ENCODE data around the gene MESP2. TPM values are rescaled to one million over a fixed set of nuclear protein-coding genes. Genes with fewer than 3 reads are reported as not detected.

The MESP2 gene
- total and polyA plus RNA-seq, 2 of the 13 experiments (the other 11 are each of a cell fraction or from before 2014, with no cell fraction given): not detected

GRCh38 chr15:89812011-89812846, 36.1 kb downstream of the MESP2 start (continued):
- no peak for TF ChIP-seq RORA (CRISPR knock-in tag; IDR thresholded peaks at IDR 0.05)
- TF ChIP-seq FOXM1 (CRISPR knock-in tag; IDR thresholded peaks at IDR 0.05): no peak
- peak; percentile 18; the same call in 1 of the 2 replicates for TF ChIP-seq SPEN (CRISPR knock-in tag; IDR thresholded peaks at IDR 0.05; ENCODE audit: low read depth)
- no peak for TF ChIP-seq HOXA9 (CRISPR knock-in tag; IDR thresholded peaks at IDR 0.05; ENCODE audit: borderline replicate concordance)
- no peak for TF ChIP-seq RFX3 (CRISPR knock-in tag; IDR thresholded peaks at IDR 0.05)
- peak; percentile 33; the same call in 1 of the 2 replicates for TF ChIP-seq KDM2A (CRISPR knock-in tag; IDR thresholded peaks at IDR 0.05; ENCODE audit: borderline replicate concordance, low read depth)
- TF ChIP-seq ZNF572 (CRISPR knock-in tag; IDR thresholded peaks at IDR 0.05): no peak
- peak; percentile 24; the same call in 1 of the 2 replicates for TF ChIP-seq PHF8 (CRISPR knock-in tag; IDR thresholded peaks at IDR 0.05)
- no peak for TF ChIP-seq PLRG1 (conservative IDR thresholded peaks at IDR 0.05)
- no peak for TF ChIP-seq DMAP1 (CRISPR knock-in tag; IDR thresholded peaks at IDR 0.05)
- TF ChIP-seq ZNF281 (CRISPR knock-in tag; IDR thresholded peaks at IDR 0.05; ENCODE audit: borderline replicate concordance): no peak
- TF ChIP-seq CEBPG (CRISPR knock-in tag; IDR thresholded peaks at IDR 0.05): no peak
- peak; percentile 52; the same call in 1 of the 2 replicates for TF ChIP-seq KLF12 (CRISPR knock-in tag; IDR thresholded peaks at IDR 0.05; ENCODE audit: borderline replicate concordance)
- no peak for TF ChIP-seq HNF1A (IDR thresholded peaks at IDR 0.05; ENCODE audit: low read depth)
- no peak for TF ChIP-seq HNF1A (CRISPR knock-in tag; IDR thresholded peaks at IDR 0.05; ENCODE audit: borderline replicate concordance)
- TF ChIP-seq ZHX1 (CRISPR knock-in tag; IDR thresholded peaks at IDR 0.05; ENCODE audit: low read depth): no peak
